ENCODE data around the gene ROR1.

ROR1 gene

GRCh38 chr1:63921802-63922201, 148.0 kb downstream of the ROR1 start:
- no peak overlapping the region for H3K4me3 ChIP-seq (replicated peaks in 1 of 2; ENCODE audit: low read depth in 2 of 2, low read length in 2 of 2)
- TF ChIP-seq CTCF (IDR thresholded peaks at IDR 0.05; ENCODE audit: low read depth, low read length) = no peak
- DNase-seq (ENCODE audit: low read depth in 2 of 2) = no peak

- no peak for TF ChIP-seq CTCF (IDR thresholded peaks at IDR 0.05; ENCODE audit: low read depth, low read length)
- DNase-seq (ENCODE audit: low read depth in 2 of 2) = no peak
- H3K4me3 ChIP-seq (replicated peaks in 1 of 2; ENCODE audit: low read depth in 2 of 2, low read length in 2 of 2) = no peak overlapping the region
These were observed 149.0 kb downstream of the ROR1 start for GRCh38 chr1:63922848-63923247.

DNA sequence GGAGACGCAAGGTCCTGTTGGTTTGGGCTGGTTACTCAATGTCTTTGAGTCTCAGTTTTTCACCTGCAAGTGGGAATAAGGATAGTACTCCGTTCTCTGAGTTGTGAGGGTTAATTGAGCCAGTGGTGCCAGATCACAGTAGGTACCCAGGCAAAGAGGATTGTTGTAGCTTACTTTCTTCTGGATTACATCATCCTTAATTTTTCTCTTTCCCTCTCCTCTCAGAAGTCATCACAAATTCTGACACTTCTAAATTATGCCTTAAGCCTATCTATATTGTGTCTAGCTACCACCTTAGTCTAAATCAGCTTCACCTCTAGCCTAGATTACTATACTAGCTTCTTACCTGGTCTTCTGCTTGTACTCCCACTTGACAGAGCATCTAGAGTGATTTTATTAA, 149.5 kb downstream of the ROR1 start:
- no peak for TF ChIP-seq CTCF (IDR thresholded peaks at IDR 0.05; ENCODE audit: low read depth, low read length)
- no peak overlapping the region for H3K4me3 ChIP-seq (replicated peaks in 1 of 2; ENCODE audit: low read depth in 2 of 2, low read length in 2 of 2)

DNA sequence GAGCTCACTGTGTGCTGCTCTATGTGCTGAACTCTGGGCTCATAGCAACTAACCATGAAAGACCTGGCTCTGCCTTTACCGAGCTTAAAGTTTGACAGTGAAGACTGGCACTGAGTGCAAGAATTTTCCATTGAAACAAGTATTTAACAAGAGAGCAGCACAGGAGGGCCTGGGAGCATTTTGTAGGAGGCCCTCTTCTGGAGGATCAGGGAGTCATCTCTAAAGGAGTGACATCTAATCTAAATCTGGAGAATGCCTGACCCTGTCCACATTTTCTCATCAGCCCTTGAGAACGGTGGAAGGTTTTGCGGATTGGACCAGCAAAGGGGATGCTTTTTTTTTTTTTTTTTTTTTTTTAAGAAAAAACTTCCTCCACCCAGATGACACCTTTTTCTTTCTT, 150.8 kb downstream of the ROR1 start:
- DNase-seq (ENCODE audit: low read depth in 2 of 2) = no peak
- TF ChIP-seq CTCF (IDR thresholded peaks at IDR 0.05; ENCODE audit: low read depth, low read length) = no peak
- no peak overlapping the region for H3K4me3 ChIP-seq (replicated peaks in 1 of 2; ENCODE audit: low read depth in 2 of 2, low read length in 2 of 2)

More for the DNA sequence above, 149.5 kb downstream of the ROR1 start:
- DNase-seq (ENCODE audit: low read depth in 2 of 2) = no peak

GRCh38 chr1:63928186-63929105, 154.6 kb downstream of the ROR1 start:
- TF ChIP-seq CTCF (IDR thresholded peaks at IDR 0.05; ENCODE audit: low read depth, low read length) = no peak
- H3K4me3 ChIP-seq (replicated peaks in 1 of 2; ENCODE audit: low read depth in 2 of 2, low read length in 2 of 2) = no peak overlapping the region
- no peak for DNase-seq (ENCODE audit: low read depth in 2 of 2)

- no peak for TF ChIP-seq CTCF (IDR thresholded peaks at IDR 0.05; ENCODE audit: low read depth, low read length)
- DNase-seq (ENCODE audit: low read depth in 2 of 2) = peak in 1 of 2 donors; percentile 46
- H3K4me3 ChIP-seq (replicated peaks in 1 of 2; ENCODE audit: low read depth in 2 of 2, low read length in 2 of 2) = no peak overlapping the region
These were observed 155.3 kb downstream of the ROR1 start for GRCh38 chr1:63929106-63929478.
